Heart left ventricle (tissue), 13 donors: ENCODE results near the gene CELA1.

Experiments used
- POLR2A ChIP-seq, 2 donors: fragments of 450-650 bp; IDR thresholded peaks; one replicate each; pipeline ENCODE4 v1.6.1; 2017; ENCODE audit warnings: antibody characterized with exemption in 2 of 2, mild to moderate bottlenecking in 2 of 2, moderate library complexity in 2 of 2
- TF ChIP-seq, protein P1 (sequence below), 12 donors: fragments of 200-600 bp; sonication (generic) in 4 of 12; IDR thresholded peaks; one replicate each; pipeline versions ENCODE4 v1.5.0 to v1.8.0; 2018 to 2022; ENCODE audit warnings: antibody characterized with exemption in 12 of 12, mild to moderate bottlenecking in 5 of 12
- donor health status: ischemic (EF 13 %, LVEDD 7.1; RV severe dilation, severe dysfunction).
- donor health status: DM: no; HTN: yes; CAD: no.
- donor health status: DM: no; HTN: no; CAD: no.
- donor health status: ischemic (EF 25% LVEDD 6.9; RV normal size, moderate dysfunction).
- donor health status: ischemic (EF 25% LVEDD 5.7; RV mildly dilated, moderate dysfunction).
- donor health status: ischemic (EF 35%, LVEDD 5.7; RV mildly dilated, moderate dysfunction).
- donor health status: nonischemic (EF 11% LVEDD 7.7; RV severe dilation, severe dysfunction).
- donor health status: DM: yes; HTN: yes; CAD: no.
- donor health status: PGD.
- donor health status: ischemic (EF 29% LVEDD 5.4; RV normal size, mild dysfunction).
- donor health status: nonischemic (EF 23%, LVEDD 6.1; RV moderate dilation, normal function).

DNA sequence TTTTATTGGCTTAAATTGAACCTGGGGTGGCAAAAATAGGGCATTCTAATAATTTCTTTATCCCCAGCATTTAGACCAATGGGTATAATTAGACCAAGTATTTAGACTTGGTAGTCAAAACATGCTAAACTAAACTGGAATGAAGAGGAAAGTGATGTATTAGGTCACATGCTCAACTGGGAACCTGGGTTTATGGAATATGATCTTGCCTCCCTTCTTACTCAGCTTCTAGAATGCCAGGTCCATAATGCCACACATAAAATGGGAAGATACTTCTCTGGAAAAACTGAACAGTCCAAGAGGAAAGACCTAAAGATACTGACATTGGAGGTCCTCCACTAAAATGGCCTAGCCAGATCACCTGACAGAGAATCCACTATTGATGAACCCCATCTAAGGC lies 16.3 kb downstream of the CELA1 start:
- TF ChIP-seq, protein P1, sequence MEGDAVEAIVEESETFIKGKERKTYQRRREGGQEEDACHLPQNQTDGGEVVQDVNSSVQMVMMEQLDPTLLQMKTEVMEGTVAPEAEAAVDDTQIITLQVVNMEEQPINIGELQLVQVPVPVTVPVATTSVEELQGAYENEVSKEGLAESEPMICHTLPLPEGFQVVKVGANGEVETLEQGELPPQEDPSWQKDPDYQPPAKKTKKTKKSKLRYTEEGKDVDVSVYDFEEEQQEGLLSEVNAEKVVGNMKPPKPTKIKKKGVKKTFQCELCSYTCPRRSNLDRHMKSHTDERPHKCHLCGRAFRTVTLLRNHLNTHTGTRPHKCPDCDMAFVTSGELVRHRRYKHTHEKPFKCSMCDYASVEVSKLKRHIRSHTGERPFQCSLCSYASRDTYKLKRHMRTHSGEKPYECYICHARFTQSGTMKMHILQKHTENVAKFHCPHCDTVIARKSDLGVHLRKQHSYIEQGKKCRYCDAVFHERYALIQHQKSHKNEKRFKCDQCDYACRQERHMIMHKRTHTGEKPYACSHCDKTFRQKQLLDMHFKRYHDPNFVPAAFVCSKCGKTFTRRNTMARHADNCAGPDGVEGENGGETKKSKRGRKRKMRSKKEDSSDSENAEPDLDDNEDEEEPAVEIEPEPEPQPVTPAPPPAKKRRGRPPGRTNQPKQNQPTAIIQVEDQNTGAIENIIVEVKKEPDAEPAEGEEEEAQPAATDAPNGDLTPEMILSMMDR (IDR thresholded peaks at IDR 0.05): no peak
- TF ChIP-seq POLR2A (IDR thresholded peaks at IDR 0.05): no peak
